ENCODE data around the gene GPRIN3. TPM values are rescaled to one million over a fixed set of nuclear protein-coding genes. Genes with fewer than 3 reads are reported as not detected.

Gene GPRIN3
- total RNA-seq, 3 donors from 2014 or later = 6.0 to 23.8 (median 23.7) TPM

- DNase-seq (no peak), ATAC-seq (no peak)
- no peak for TF ChIP-seq CTCF (IDR thresholded peaks at IDR 0.05)
- intact Hi-C loops (cut with DNase I, micrococcal nuclease) = no loop called here
- Histone ChIP-seq H3K4me3 (no peak overlapping the region), H3K36me3 (ENCODE audit: low read depth) (no peaks in the 10 kb centered on the region), H3K9me3 (no peaks in the 10 kb centered on the region), H3K4me1 (ENCODE audit: low read depth) (peaks cover 48% of the 10 kb centered on the region)
Measured at GRCh38 chr4:89298788-89299152, 8.8 kb downstream of the GPRIN3 start.

GRCh38 chr4:89298155-89298554, 9.4 kb downstream of the GPRIN3 start:
- DNase-seq (peak in 2 of 3 donors; percentile 40 to 66), ATAC-seq (peak; percentile 74)
- Histone ChIP-seq H3K4me3 (no peak overlapping the region), H3K36me3 (ENCODE audit: low read depth) (no peaks in the 10 kb centered on the region), H3K4me1 (ENCODE audit: low read depth) (peaks cover 48% of the 10 kb centered on the region), H3K9me3 (no peaks in the 10 kb centered on the region)
- intact Hi-C loops (cut with DNase I, micrococcal nuclease) = no loop called here
- no peak for TF ChIP-seq CTCF (IDR thresholded peaks at IDR 0.05)

DNA sequence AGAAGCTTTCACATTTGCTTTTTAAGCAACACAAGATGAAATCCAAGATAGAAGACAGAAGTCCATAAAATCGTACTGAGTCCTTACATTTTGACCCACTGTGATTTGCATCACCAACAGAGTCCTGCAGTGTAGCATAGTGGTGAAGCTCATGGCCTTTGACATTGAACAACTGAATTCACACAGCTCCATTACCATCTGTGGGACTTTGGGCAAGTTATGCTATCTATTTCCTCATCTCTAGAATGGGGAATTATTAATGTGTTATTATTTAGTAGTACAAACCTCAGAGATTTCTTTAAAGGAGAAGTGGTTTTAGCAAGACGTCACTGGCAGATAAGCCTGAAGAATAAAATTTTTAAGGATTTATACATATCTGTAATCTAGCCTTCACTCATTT, 10.7 kb downstream of the GPRIN3 start:
- no peak for TF ChIP-seq CTCF (IDR thresholded peaks at IDR 0.05)
- DNase-seq (no peak), ATAC-seq (no peak)
- peaks cover 38% of the 10 kb centered on the region for H3K4me1 ChIP-seq (ENCODE audit: low read depth)
- no peaks in the 10 kb centered on the region for H3K36me3 ChIP-seq (ENCODE audit: low read depth)
- no peaks in the 10 kb centered on the region for H3K9me3 ChIP-seq
- no peak overlapping the region for H3K4me3 ChIP-seq
- intact Hi-C loops (cut with DNase I, micrococcal nuclease) = no loop called here

DNA sequence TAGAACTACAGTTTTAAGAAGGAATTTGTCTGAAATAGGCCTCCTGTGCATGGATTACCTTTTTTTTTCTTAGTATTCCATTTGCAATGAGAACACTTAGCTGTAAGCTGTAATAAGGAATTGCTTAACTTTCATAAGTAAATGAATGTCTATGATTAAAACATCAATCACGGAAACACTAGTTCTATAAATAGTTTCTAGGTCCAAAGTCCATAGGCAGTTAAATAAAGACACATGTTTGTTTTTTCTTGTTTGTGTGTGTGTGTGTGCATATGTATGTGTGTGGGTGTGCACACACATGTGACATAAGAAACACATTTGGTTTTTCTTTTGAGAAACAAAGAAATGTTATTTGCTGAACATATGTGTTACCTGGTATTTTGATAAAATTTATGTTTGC, 11.2 kb downstream of the GPRIN3 start:
- ATAC-seq (peak; percentile 74), DNase-seq (no peak)
- intact Hi-C loops (cut with DNase I, micrococcal nuclease) = no loop called here
- Histone ChIP-seq H3K36me3 (ENCODE audit: low read depth) (no peaks in the 10 kb centered on the region), H3K9me3 (no peaks in the 10 kb centered on the region), H3K4me3 (no peak overlapping the region), H3K4me1 (ENCODE audit: low read depth) (peaks cover 38% of the 10 kb centered on the region)
- TF ChIP-seq CTCF (IDR thresholded peaks at IDR 0.05) = no peak

GRCh38 chr4:89295415-89295927, 12.1 kb downstream of the GPRIN3 start:
- DNase-seq = no peak
- no peak overlapping the region for H3K4me3 ChIP-seq
- no peaks in the 10 kb centered on the region for H3K36me3 ChIP-seq (ENCODE audit: low read depth)
- no peak for ATAC-seq
- intact Hi-C loops (cut with DNase I, micrococcal nuclease) = no loop called here
- H3K9me3 ChIP-seq = no peaks in the 10 kb centered on the region
- peaks cover 35% of the 10 kb centered on the region for H3K4me1 ChIP-seq (ENCODE audit: low read depth)
- TF ChIP-seq CTCF (IDR thresholded peaks at IDR 0.05) = no peak
